PC-3 (cell line): Measurements from ENCODE around the gene NLN.

ENCODE experiments used
- CTCF ChIP-seq: fragments of 300-600 bp; sonication (generic); conservative IDR thresholded peaks from 2 replicates; pipeline ENCODE4 v1.5.1; 2017; ENCODE audit warnings: antibody characterized with exemption, low read depth, mild to moderate bottlenecking, low read length
- EZH2 ChIP-seq: fragments of 300-600 bp; sonication (generic); IDR thresholded peaks from one replicate; pipeline ENCODE4 v1.6.1; 2017; ENCODE audit warnings: antibody characterized with exemption, mild to moderate bottlenecking, low read length; ENCODE audit not compliant: unreplicated experiment
- EZH2phosphoT487 ChIP-seq: fragments of 300-600 bp; sonication (generic); IDR thresholded peaks from 2 replicates; pipeline ENCODE4 v1.6.1; 2018; ENCODE audit warnings: mild to moderate bottlenecking, antibody characterized with exemption, low read length, borderline replicate concordance

GRCh38 chr5:65821966-65822365 is 100.0 kb downstream of the NLN start:
- TF ChIP-seq EZH2, result no peak
- TF ChIP-seq CTCF, result no peak
- TF ChIP-seq EZH2phosphoT487, result no peak
